ENCODE measurements around the gene SEZ6.

The SEZ6 gene

GRCh38 chr17:28960256-28961061 lies 45.4 kb downstream of the SEZ6 start:
- H3K27ac ChIP-seq (ENCODE audit: low read length) = no peak overlapping the region
- no peaks in the 10 kb centered on the region for H3K27me3 ChIP-seq (ENCODE audit: insufficient read depth, low read length, poor library complexity)
- no peaks in the 10 kb centered on the region for H3K9me3 ChIP-seq (ENCODE audit: insufficient read depth, low read length, severe bottlenecking)
- H3K79me2 ChIP-seq (ENCODE audit: insufficient read depth, low read length) = no peaks in the 10 kb centered on the region
- H3K36me3 ChIP-seq (ENCODE audit: insufficient read depth, low read length) = no peaks in the 10 kb centered on the region
- no peak for TF ChIP-seq EZH2 (IDR thresholded peaks at IDR 0.05; ENCODE audit: borderline replicate concordance, low read depth, low read length, severe bottlenecking)
- TF ChIP-seq, protein P1, sequence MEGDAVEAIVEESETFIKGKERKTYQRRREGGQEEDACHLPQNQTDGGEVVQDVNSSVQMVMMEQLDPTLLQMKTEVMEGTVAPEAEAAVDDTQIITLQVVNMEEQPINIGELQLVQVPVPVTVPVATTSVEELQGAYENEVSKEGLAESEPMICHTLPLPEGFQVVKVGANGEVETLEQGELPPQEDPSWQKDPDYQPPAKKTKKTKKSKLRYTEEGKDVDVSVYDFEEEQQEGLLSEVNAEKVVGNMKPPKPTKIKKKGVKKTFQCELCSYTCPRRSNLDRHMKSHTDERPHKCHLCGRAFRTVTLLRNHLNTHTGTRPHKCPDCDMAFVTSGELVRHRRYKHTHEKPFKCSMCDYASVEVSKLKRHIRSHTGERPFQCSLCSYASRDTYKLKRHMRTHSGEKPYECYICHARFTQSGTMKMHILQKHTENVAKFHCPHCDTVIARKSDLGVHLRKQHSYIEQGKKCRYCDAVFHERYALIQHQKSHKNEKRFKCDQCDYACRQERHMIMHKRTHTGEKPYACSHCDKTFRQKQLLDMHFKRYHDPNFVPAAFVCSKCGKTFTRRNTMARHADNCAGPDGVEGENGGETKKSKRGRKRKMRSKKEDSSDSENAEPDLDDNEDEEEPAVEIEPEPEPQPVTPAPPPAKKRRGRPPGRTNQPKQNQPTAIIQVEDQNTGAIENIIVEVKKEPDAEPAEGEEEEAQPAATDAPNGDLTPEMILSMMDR (IDR thresholded peaks at IDR 0.05; ENCODE audit: borderline replicate concordance, extremely low read depth, low read length, poor library complexity, severe bottlenecking) = no peak
- no peaks in the 10 kb centered on the region for H4K20me1 ChIP-seq (ENCODE audit: insufficient read depth, low read length)
- H3K4me2 ChIP-seq (ENCODE audit: insufficient read depth, low read length) = no peak overlapping the region
- DNase-seq (no peak), ATAC-seq (ENCODE audit: insufficient read depth, low read depth) (no peak)
- no peaks in the 10 kb centered on the region for H3K4me1 ChIP-seq (ENCODE audit: insufficient read depth, low read length)
- no peak overlapping the region for H3K4me3 ChIP-seq (ENCODE audit: low read depth in 1 of 2, low read length in 2 of 2)
- H3K9ac ChIP-seq (ENCODE audit: low read depth, low read length) = no peak overlapping the region
- no peak overlapping the region for H2AFZ ChIP-seq (ENCODE audit: low read depth, low read length)

GRCh38 chr17:28959471-28959871 lies 46.4 kb downstream of the SEZ6 start:
- H2AFZ ChIP-seq (ENCODE audit: low read depth, low read length) = no peak overlapping the region
- H4K20me1 ChIP-seq (ENCODE audit: insufficient read depth, low read length) = no peaks in the 10 kb centered on the region
- H3K4me3 ChIP-seq (ENCODE audit: low read depth in 1 of 2, low read length in 2 of 2) = no peak overlapping the region
- H3K4me1 ChIP-seq (ENCODE audit: insufficient read depth, low read length) = no peaks in the 10 kb centered on the region
- ATAC-seq (ENCODE audit: insufficient read depth, low read depth) = no peak
- no peak for DNase-seq
- no peak overlapping the region for H3K27ac ChIP-seq (ENCODE audit: low read length)
- H3K27me3 ChIP-seq (ENCODE audit: insufficient read depth, low read length, poor library complexity) = no peaks in the 10 kb centered on the region
- no peak overlapping the region for H3K9ac ChIP-seq (ENCODE audit: low read depth, low read length)
- no peaks in the 10 kb centered on the region for H3K9me3 ChIP-seq (ENCODE audit: insufficient read depth, low read length, severe bottlenecking)
- no peak overlapping the region for H3K4me2 ChIP-seq (ENCODE audit: insufficient read depth, low read length)
- H3K79me2 ChIP-seq (ENCODE audit: insufficient read depth, low read length) = no peaks in the 10 kb centered on the region
- no peaks in the 10 kb centered on the region for H3K36me3 ChIP-seq (ENCODE audit: insufficient read depth, low read length)
- no peak for TF ChIP-seq EZH2 (IDR thresholded peaks at IDR 0.05; ENCODE audit: borderline replicate concordance, low read depth, low read length, severe bottlenecking)
- TF ChIP-seq, protein P1 (IDR thresholded peaks at IDR 0.05; ENCODE audit: borderline replicate concordance, extremely low read depth, low read length, poor library complexity, severe bottlenecking) = no peak

DNA sequence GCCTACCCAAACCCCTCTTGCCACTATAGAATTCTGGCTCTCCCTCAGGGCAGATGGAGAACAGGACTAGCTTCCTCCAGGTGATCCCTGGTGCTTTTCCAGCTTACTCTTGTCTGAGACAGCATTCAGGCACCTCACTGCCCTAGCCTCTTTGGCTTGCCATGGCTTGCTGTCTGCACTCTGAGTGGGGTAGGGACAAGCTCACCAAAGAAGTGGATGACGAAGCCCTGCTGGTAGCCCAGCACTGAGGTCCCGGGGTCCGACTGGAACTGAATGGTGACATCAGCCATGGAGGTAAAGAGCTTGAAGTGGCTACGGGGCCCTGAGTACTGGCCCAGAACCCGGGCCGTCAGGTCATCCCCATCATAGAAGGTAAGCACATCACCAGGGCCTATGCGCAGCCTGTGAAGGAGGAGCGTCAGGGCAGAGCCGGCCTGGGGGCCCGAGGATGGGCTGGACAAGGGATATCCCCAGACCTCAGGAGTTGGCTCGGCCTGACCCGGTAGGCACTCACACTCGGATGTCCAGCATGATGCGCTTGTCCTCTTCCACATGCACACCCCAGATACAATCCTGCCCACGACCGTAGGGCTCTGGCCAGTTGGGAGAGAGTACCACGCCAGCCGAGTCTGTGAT lies 46.9 kb downstream of the SEZ6 start:
- Histone ChIP-seq H2AFZ (ENCODE audit: low read depth, low read length) (no peak overlapping the region), H4K20me1 (ENCODE audit: insufficient read depth, low read length) (no peaks in the 10 kb centered on the region), H3K9me3 (ENCODE audit: insufficient read depth, low read length, severe bottlenecking) (no peaks in the 10 kb centered on the region), H3K27me3 (ENCODE audit: insufficient read depth, low read length, poor library complexity) (no peaks in the 10 kb centered on the region), H3K4me2 (ENCODE audit: insufficient read depth, low read length) (no peak overlapping the region), H3K4me3 (ENCODE audit: low read depth in 1 of 2, low read length in 2 of 2) (no peak overlapping the region), H3K9ac (ENCODE audit: low read depth, low read length) (no peak overlapping the region), H3K27ac (ENCODE audit: low read length) (no peak overlapping the region), H3K79me2 (ENCODE audit: insufficient read depth, low read length) (no peaks in the 10 kb centered on the region), H3K4me1 (ENCODE audit: insufficient read depth, low read length) (no peaks in the 10 kb centered on the region; the same call in 1 of the 2 replicates), H3K36me3 (ENCODE audit: insufficient read depth, low read length) (no peaks in the 10 kb centered on the region)
- DNase-seq (no peak), ATAC-seq (ENCODE audit: insufficient read depth, low read depth) (no peak)
- no peak for TF ChIP-seq EZH2 (IDR thresholded peaks at IDR 0.05; ENCODE audit: borderline replicate concordance, low read depth, low read length, severe bottlenecking)
- TF ChIP-seq, protein P1 (IDR thresholded peaks at IDR 0.05; ENCODE audit: borderline replicate concordance, extremely low read depth, low read length, poor library complexity, severe bottlenecking) = no peak
